T-helper 22 cell (primary cell): ENCODE data around the gene GPX5.
"Not testable (repeated sequence)": the region's sequence is repeated elsewhere in the genome, so short reads cannot be mapped to it uniquely, and the experiment has no call there.

Experiments used
- DNase-seq: peaks from one replicate; pipeline ENCODE4 v3.0.0-alpha.2; 2020; ENCODE audit warnings: low read depth

The GPX5 gene

DNA sequence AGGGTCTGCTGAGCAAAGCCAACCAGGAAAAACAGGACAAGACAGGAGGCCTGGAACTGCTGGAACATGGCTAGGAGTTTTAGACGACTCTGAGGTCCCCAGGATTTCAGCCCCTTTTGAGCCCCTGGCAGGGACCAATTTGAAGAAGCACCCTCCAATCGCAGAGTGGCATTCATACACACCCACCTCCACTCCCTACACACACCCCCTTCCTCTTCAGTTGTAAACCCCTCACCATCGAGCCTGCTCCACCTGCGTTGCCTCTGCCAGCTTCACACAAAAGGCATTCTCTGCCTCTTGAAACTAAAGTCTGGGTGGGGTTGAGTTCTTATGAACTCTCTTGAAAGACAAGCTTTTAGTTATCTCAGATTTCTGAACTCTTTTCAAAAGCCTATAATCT lies 10.0 kb upstream of the GPX5 start, which contains the start of gene GPX6:
Gene GPX6, minus strand, starts transcription at position 118 of the 400 bp plus-strand sequence. Its CDS starts 50 bp downstream, at position 68.
- DNase-seq = no peak

GRCh38 chr6:28517964-28518363 lies 7.7 kb upstream of the GPX5 start:
- no peak for DNase-seq

DNA sequence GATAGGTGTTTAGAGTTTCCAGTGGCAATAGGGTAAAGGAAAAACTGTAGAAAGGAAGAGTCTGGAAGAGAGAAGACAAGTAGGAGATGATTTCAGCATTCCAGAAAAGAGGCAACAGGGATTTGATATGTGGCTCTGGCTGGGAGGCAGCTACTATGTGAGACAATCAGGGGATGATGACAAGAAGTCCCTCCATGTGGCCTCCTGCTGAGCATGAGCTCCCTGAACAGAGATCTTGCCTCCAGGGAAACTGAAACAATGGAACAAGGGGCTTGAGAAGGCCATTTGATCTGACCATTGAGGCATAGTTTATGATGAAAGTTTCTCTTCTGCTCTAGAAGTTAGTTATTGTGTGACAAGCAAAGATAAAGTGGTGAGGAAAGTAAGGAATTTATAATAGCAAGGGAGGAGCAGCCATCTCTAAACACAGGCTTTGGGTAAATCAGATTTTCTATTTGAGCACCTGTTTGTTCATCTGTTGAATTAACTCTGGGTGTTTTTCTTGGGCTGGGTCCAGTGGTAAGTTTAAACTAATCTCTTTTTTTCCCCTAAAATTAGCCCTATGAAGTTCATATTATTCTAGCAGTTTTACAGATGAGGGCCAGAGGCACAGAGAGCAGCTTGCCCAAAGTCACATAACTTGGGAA lies 3.0 kb upstream of the GPX5 start:
- DNase-seq = no peak

DNA sequence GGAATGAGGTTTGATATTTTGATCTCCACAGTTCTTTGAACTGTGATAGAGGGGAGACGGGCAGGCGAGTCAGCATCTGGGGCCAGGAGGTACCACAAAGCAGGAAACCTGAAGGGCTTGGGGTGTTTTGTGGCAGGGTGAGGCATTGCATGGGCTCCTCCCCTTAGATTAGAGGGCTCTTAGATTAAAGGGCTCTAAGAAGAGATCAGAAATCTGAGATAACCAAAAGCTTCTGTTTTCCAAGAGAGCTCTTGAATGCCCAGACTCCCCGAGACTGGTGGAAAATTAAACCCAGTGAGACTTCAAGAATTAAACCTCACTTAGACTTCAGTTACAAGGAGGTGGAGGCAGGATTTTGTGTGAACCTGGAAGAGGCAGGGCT lies 2.4 kb upstream of the GPX5 start:
- DNase-seq = no peak

GRCh38 chr6:28530777-28531176 lies 5.1 kb downstream of the GPX5 start:
- no peak for DNase-seq

DNA sequence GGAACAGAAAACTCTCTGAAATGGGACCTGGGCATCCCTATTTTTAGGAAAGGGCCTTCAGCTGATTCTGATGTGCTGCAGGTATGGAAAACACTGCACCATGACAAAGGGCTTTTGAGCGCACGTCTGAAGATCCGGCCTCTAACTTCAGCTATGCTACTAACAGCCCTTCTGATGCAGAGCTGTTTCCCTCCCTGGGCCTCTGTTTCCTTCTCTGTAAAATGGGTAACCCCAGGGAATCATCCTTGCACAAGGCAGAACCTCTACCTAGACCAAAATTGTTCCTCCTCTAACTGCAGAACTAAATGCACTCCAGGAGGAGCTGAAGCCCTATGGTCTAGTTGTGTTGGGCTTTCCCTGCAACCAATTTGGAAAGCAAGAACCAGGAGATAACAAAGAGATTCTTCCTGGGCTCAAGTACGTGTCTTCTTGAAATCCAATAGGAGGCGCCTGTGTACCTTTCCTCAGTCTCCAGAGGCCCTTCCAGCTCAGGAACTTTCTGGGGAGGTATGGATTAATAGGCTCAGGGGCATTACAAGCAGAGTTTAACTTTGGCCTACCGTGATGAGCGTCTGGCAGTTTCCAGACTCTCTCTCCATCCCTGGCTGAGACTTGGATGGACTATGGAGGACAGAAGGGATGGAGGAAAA lies 5.9 kb downstream of the GPX5 start:
- no peak for DNase-seq

- no peak for DNase-seq
Observed at GRCh38 chr6:28534306-28534705, 8.6 kb downstream of the GPX5 start.

- no peak for DNase-seq
Observed at GRCh38 chr6:28534875-28535274, 9.2 kb downstream of the GPX5 start.

- no peak for DNase-seq
Observed at GRCh38 chr6:28537065-28537464, 11.4 kb downstream of the GPX5 start.

- no peak for DNase-seq
Observed at GRCh38 chr6:28537509-28538140, 11.9 kb downstream of the GPX5 start.

GRCh38 chr6:28541996-28542395 lies 16.3 kb downstream of the GPX5 start:
- no peak for DNase-seq

GRCh38 chr6:28542440-28543296 lies 17.0 kb downstream of the GPX5 start:
- no peak for DNase-seq

DNA sequence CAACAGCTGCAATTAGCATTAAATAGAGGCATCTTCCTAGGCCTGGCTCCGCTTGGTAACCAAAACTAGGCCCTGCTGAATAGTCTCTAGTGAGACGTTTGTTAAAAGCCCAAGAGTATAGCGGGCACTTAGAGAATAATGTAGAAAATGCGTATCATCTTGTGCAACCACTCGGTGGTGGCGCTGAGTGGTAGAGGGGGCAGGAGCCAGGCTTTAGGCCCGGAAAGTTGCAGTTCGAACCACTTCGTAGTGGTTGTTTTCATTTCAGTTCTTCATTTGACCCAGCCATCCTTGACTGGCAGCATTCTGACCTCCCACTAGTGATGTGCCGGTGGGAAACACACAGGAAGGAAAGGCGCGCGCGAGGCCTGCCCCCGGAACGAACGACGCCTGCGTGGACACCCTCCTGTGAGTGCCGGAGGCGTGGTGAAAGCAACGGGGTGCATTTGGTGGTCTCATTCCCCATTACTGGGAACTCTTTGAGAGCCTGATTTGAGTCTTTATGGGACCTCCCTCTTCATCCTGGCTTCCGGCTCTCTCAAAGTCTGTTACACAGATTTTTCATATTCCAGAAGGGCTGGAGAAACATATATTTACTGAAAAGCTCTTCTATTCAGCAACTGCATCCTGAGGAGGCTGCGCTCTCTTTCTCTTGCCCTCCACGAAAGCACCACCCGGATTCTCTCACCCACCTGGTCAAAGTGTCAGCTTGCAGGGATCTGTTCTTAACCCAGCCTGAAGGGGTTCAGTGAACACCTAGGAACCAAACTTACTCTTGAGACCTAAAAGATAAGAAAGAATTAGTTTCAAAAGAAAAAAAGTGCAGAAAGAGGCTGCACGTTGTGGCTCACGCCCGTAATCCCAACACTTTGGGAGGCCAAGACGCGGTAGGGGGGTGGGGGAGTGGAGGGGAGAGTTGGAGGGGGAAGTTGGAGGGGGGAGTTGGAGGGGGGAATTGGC lies 18.2 kb downstream of the GPX5 start:
- DNase-seq = no peak

DNA sequence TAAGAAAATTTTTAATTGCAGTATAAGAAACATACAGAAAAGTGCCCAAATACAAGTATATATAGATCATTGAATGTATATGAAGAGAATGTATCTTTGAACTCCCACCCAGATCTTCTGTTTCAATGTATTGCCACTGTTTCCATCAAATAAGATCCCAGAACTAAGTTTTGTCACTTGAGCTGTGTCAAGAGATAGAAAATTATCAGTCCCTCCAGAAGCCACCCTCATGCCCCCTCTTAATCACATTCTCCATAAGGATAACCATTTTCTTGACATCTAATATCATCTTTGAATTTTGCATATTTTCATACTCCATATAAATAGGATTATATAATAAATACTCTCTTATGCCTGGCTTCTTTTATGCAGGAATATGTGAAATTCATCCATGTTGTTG lies 20.3 kb downstream of the GPX5 start:
- no peak for DNase-seq

DNA sequence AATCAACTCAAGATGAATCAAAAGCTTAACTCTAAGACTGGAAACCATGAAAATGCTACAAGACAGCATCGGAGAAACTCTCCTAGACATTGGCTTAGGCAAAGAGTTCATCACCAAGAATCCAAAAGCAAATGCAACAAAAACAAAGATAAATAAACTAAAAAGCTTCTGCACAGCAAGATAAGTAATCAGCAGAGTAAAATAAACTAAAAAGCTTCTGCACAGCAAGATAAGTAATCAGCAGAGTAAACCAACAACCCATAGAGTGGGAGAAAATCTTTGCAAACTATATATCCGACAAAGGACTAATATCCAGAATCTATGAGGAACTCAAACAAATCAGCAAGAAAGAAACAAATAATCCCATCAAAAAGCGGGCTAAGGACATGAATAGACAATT lies 21.3 kb downstream of the GPX5 start:
- not testable (repeated sequence) for DNase-seq

DNA sequence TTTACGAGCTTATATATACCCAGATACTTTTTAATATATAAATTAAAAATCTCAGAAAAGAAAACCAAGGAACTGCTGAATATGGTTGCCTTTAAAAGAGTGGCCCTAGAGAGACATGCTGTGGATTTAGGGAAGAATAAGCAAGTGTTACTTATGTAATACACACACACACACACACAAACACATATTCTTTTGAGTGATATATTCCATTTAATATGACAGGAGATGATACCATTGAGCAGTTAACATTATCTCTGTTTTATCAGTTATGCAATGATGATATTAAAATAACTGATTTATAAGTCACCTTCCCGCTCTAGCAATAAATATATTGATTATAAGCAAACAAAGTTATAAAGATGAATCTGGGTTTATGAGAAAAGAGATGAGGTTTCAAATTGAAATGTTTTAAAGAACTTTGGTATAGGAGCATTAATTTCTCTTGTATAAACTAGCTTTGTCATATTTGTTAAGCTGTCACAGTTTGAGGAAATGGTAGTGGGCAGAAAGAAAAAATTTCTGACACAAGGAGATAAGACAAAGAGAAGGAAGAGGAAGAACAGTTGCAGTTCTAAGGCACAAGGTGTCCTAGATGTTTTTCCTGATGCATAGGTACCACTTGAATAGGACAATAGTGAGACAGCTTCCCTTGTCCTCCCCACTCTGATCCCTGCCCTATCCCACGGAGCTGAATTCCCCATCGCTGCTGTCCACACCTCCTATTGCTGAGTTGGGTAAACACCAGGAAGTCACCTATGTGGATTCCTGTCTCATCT lies 26.4 kb downstream of the GPX5 start:
- no peak for DNase-seq

DNA sequence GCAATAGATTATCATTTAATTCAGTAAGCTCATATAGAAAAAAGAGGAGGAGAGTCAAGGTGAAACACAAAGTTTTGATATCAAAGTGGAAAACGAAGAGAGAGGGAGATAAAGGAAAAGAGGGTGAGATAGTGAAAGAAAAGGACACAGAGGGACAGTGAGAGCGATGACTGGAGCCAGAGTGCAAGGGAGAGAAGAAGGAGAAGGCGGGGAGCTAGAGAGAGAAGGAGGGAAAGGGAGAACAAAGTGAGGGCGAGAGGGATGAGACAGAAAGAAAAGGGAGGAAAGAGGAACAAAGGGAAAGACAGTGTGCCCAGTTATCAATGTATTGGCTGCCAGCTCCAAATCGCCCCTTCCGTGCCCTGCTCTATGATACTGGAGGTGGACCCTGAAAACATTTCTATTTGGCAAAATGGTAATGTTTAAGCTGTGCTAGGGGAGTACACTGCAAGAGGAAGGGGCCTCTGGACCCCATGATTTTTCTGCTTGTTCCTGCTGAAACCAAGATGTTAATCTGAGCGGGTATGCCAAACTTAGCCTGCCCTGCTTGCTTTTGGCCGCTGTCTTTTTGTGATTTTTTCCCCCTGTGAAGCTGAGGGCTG lies 27.8 kb downstream of the GPX5 start:
- no peak for DNase-seq

DNA sequence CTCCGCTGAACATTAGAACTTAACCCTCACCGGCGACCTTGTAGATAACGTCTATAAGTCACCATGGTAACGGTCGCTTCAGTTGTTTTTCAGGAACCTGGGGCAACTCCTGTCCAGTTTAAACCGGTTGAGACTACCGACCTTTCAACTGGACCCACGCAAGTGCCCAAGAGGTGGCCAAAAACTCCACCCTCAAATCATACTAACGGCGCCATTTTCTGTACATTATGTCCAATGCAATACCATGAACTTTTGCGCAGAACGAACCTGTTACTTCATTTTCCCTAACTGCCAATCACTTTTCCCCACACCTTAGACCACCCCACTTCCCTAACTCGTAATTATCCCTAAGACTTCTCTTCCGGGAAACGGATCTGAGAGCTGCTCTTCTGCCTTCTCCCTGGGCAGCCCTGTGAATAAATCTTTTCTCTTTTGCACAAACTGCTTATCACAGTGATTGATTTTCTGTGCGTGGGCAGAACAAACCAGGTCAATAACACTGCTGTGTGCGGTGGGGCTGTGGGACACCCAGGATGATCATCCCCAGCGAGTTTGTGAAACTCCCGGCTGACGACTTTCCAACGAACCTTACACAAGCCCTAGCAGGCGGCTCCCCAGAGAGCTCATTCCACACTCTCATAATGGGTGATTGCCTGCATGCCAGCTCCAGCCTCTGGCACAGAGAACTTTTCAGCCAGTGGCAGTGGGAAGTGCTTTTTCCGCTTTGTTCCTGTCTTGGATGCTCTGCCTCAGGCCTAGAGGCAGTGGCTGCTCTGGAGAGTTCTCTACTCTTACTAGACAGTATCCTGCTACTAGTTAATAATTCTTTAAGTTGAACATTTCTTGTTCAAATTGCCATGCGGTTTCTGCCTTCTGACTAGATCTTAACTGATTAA lies 28.6 kb downstream of the GPX5 start:
- DNase-seq = no peak

DNA sequence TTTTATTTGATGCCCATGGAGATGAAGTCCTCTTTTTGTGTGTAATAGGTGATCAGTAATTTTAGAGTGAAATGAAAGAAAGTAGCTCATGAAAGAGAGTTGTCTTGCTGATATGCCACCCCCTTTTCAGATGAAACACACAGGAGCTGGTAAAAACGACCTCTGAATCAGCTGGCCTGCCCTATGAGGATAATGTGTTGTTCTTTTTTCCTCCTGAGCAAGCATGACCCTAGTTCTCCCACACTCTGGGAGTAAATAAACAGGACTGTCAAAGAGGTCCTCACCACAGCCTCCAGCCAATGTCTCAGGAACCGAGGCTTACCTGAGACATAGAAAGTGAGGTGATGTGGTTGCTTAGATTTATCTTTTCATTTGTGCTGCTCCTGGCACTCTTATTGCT lies 29.5 kb downstream of the GPX5 start:
- no peak for DNase-seq
